ENCODE results near the gene SEPTIN7. TPM values are rescaled to one million over a fixed set of nuclear protein-coding genes. Genes with fewer than 3 reads are reported as not detected.
"Not testable (repeated sequence)": the region's sequence is repeated elsewhere in the genome, so short reads cannot be mapped to it uniquely, and the experiment has no call there.

Gene SEPTIN7
- total RNA-seq: 100 to 1,000 TPM; 107 to 164 TPM

DNA sequence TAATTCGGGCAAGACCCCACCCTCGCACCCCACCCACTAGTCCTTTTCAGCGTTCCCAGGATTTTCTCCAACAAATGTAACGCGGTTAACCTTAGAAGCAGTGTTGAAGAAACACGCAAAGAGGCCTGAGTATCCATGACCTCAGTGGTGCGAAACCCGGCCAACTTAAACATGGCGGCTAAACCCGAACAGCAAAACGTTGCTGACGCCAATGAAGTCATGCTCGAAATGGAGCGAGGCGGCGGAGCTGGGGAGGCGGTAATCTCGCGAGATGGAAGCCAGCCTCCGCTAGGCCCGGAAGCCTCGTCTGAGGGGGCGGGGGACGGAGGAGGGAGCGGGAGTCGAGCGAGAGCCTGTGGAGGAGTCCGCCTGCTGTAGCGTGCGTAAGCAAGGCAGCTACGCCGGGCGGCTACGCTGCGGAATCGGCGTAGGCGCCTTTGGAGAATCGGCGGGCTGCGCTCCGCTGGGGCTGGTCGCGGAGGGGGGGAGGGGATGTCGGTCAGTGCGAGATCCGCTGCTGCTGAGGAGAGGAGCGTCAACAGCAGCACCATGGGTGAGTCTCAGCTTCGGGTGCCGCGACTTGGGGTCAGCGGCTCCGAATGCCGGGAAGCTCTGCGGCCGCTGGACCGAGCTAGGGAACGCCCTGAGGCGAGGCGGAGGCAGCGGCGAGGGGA lies at the start of gene SEPTIN7:
TSS of gene SEPTIN7 (plus strand) at position 340 of the 674 bp plus-strand sequence. CDS start at position 493, 153 bp downstream.
- H3K36me3 ChIP-seq: no peaks in the 10 kb centered on the region
- DNase-seq: peak; percentile 99
- TF ChIP-seq, protein P1, sequence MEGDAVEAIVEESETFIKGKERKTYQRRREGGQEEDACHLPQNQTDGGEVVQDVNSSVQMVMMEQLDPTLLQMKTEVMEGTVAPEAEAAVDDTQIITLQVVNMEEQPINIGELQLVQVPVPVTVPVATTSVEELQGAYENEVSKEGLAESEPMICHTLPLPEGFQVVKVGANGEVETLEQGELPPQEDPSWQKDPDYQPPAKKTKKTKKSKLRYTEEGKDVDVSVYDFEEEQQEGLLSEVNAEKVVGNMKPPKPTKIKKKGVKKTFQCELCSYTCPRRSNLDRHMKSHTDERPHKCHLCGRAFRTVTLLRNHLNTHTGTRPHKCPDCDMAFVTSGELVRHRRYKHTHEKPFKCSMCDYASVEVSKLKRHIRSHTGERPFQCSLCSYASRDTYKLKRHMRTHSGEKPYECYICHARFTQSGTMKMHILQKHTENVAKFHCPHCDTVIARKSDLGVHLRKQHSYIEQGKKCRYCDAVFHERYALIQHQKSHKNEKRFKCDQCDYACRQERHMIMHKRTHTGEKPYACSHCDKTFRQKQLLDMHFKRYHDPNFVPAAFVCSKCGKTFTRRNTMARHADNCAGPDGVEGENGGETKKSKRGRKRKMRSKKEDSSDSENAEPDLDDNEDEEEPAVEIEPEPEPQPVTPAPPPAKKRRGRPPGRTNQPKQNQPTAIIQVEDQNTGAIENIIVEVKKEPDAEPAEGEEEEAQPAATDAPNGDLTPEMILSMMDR (IDR thresholded peaks at IDR 0.05): no peak
- peak within 1 kb of the TSS; percentile 98 for H3K27ac ChIP-seq
- no peaks in the 10 kb centered on the region for H3K27me3 ChIP-seq
- intact Hi-C loops (cut with DNase I): loop anchor here (5.0 to 10.0 kb wide), 2 partner anchors 64 to 106 kb away; no protein-coding TSS in a partner anchor
- H3K9ac ChIP-seq (ENCODE audit: low read depth in 2 of 2, low read length in 2 of 2): peak within 1 kb of the TSS; percentile 82 to 94
- H3K9me3 ChIP-seq: no peaks in the 10 kb centered on the region
- H3K4me3 ChIP-seq: peak within 1 kb of the TSS; percentile 74
- peaks cover 3% of the 10 kb centered on the region for H3K4me1 ChIP-seq

DNA sequence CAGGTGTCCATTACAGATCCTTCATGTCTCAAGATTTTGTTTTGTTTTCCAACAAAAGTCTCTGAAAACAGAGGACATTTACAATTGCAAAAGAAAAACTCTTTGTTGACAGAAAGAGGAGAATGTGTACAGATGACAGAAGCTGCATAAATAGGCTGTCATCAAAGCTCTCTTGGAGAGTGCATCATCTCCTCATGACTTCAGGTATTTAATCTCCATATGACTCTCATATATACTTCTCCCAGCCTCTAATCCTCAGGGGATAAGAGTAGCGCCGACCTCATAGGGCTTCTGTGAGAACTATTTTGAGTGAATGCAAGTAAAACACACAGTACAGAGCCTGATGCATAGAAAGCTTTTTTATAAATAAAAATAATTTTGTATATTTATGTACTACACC lies 48.1 kb upstream of the SEPTIN7 start:
- no peak for DNase-seq
- H3K9ac ChIP-seq (ENCODE audit: low read depth in 2 of 2, low read length in 2 of 2): no peak overlapping the region
- no peaks in the 10 kb centered on the region for H3K36me3 ChIP-seq
- no peaks in the 10 kb centered on the region for H3K9me3 ChIP-seq
- intact Hi-C loops (cut with DNase I): no loop called here
- TF ChIP-seq, protein P1 (IDR thresholded peaks at IDR 0.05): no peak
- no peak overlapping the region for H3K4me3 ChIP-seq
- no peaks in the 10 kb centered on the region for H3K27me3 ChIP-seq
- no peak overlapping the region for H3K27ac ChIP-seq
- H3K4me1 ChIP-seq: no peaks in the 10 kb centered on the region

DNA sequence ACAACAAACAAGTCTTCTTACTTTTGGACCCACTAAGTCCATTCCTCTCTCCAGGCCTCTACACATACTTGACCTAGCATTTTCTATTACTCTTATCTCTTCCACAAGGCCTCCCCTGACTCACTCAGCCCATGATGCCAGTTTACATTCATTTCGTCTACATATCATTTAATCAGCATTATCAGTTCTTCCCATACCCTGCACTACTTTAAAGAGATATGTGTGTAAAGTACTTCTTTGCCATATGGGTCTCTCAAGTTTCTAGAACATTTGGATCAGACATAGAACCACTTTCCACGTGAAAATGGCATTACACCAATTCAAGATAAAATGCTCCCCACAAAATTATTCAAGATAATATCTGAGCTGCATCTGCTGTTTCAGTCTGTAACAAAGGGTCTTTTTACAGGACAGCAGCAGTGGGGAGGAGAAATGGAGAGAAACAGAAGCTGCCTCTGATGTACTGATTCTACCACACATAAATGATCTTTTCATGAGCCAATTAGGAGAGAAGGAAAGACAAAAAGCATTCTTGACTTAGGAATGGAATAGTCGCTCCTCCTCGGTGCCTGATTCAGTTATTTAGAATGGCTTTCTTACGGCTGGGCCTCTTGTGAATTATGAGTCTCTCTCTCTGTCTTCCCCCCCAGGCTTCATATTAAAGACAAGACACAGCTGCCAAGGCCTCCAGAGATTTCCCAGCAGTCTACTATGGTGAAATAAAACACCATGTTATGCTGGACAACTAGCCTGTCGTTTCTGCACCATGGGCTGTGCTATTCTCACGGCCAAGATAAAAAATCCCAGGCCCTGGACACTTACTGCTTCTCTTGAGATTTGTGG lies 46.9 kb upstream of the SEPTIN7 start:
- Histone ChIP-seq H3K36me3 (no peaks in the 10 kb centered on the region), H3K27me3 (no peaks in the 10 kb centered on the region), H3K27ac (no peak overlapping the region), H3K4me3 (no peak overlapping the region), H3K9ac (ENCODE audit: low read depth in 2 of 2, low read length in 2 of 2) (no peak overlapping the region), H3K4me1 (no peaks in the 10 kb centered on the region), H3K9me3 (no peaks in the 10 kb centered on the region)
- intact Hi-C loops (cut with DNase I): no loop called here
- TF ChIP-seq, protein P1 (IDR thresholded peaks at IDR 0.05): no peak
- peak; percentile 30 for DNase-seq

DNA sequence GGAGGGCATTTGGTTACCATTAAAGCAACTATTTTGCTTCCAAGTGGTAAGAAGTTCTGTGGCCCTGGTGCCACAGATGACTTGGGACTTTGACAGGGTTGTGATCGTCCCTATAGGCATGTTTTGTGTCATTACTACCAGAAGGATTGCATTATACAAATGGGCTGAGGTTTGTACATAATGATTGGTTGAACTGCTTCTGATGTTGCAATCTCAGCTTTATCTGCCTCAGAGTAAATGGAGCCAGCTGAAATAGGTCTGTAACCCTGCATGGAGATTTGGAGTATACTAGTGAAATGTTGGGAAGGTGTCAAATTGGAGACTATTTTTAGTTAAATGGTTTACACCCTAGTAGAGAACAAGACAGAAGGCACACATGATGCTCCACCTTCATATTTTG lies 46.1 kb upstream of the SEPTIN7 start:
- Histone ChIP-seq H3K36me3 (no peaks in the 10 kb centered on the region), H3K4me1 (no peaks in the 10 kb centered on the region), H3K27ac (no peak overlapping the region), H3K9me3 (no peaks in the 10 kb centered on the region), H3K27me3 (no peaks in the 10 kb centered on the region), H3K4me3 (no peak overlapping the region), H3K9ac (ENCODE audit: low read depth in 2 of 2, low read length in 2 of 2) (no peak overlapping the region)
- intact Hi-C loops (cut with DNase I): no loop called here
- TF ChIP-seq, protein P1 (IDR thresholded peaks at IDR 0.05): no peak
- no peak for DNase-seq

DNA sequence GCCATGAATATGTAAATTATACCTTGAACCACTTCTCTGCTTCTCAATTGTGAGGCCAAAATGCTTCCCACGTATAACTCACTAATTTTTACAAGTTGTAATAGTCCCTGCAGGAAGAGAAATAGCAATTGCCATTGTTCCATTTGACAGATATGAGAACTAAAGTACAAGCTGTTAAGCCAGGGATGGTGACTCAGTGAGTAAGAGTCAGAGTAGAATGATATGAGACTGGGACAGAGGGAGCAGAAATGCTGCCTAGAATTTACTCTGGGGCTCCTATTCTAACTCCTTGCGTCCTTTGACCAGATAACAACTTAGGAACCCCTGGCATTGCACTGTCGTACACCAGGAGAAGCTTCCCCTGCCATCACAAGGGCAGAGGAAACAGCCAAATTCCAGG lies 45.1 kb upstream of the SEPTIN7 start:
- TF ChIP-seq, protein P1 (IDR thresholded peaks at IDR 0.05): no peak
- intact Hi-C loops (cut with DNase I): no loop called here
- DNase-seq: no peak
- Histone ChIP-seq H3K27me3 (no peaks in the 10 kb centered on the region), H3K27ac (no peak overlapping the region), H3K36me3 (no peaks in the 10 kb centered on the region), H3K4me1 (no peaks in the 10 kb centered on the region), H3K4me3 (no peak overlapping the region), H3K9me3 (no peaks in the 10 kb centered on the region), H3K9ac (ENCODE audit: low read depth in 2 of 2, low read length in 2 of 2) (no peak overlapping the region)

DNA sequence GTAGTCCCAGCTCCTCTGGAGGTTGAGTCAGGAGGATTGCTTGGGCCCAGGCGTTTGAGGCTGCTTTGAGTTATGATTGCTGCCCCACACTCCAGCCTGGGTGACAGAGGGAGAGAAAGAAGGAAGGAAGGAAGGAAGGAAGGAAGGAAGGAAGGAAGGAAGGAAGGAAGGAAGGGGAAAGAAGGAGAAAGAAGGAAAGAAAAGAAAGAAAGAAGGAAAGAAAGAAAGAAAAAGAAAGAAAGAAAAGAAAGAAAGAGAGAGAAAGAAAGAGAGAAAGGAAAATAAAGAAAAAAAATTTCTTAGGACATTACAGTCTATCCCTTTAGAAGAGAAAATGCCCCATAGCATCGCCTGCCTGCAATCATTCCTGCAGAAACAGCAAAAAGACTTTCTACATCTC lies 44.4 kb upstream of the SEPTIN7 start:
- H3K9me3 ChIP-seq; intact Hi-C loops (cut with DNase I); H3K27me3 ChIP-seq; H3K4me1 ChIP-seq; H3K36me3 ChIP-seq; H3K27ac ChIP-seq; H3K4me3 ChIP-seq; H3K9ac ChIP-seq (ENCODE audit: low read depth in 2 of 2, low read length in 2 of 2); DNase-seq: not testable (repeated sequence)
